Cardiac fibroblast (primary cell): ENCODE measurements around the gene BRAT1.

Experiments
- DNase-seq, 2 donors: peaks; one replicate each; pipeline versions ENCODE4 v3.0.0 to v3.0.0-alpha.2; 2010; ENCODE audit warnings: low read depth in 2 of 2
- H3K4me3 ChIP-seq, 2 donors: replicated peaks in 1 of 2; 1 replicate in 1 of 2; 2 replicates in 1 of 2; pipeline ENCODE4 v1.5.1; 2011; ENCODE audit warnings: low read depth in 2 of 2, low read length in 2 of 2, mild to moderate bottlenecking in 2 of 2, moderate library complexity in 1 of 2
- CTCF ChIP-seq: IDR thresholded peaks from one replicate; pipeline ENCODE4 v1.5.1; 2011; ENCODE audit warnings: low read depth, mild to moderate bottlenecking, low read length, inconsistent platforms

The BRAT1 gene

GRCh38 chr7:2575046-2575732 lies 19.9 kb upstream of the BRAT1 start:
- no peak for DNase-seq
- no peak overlapping the region for H3K4me3 ChIP-seq
- TF ChIP-seq CTCF: no peak

- H3K4me3 ChIP-seq: no peak overlapping the region
- TF ChIP-seq CTCF: no peak
- no peak for DNase-seq
Observed at GRCh38 chr7:2573761-2574160, 18.4 kb upstream of the BRAT1 start.

GRCh38 chr7:2572101-2572842 lies 16.9 kb upstream of the BRAT1 start:
- no peak for TF ChIP-seq CTCF
- peak; percentile 43 to 56 for DNase-seq
- H3K4me3 ChIP-seq: no peak overlapping the region

- TF ChIP-seq CTCF: no peak
- no peak overlapping the region for H3K4me3 ChIP-seq
- DNase-seq: no peak
Observed at GRCh38 chr7:2571409-2571808, 16.1 kb upstream of the BRAT1 start.

GRCh38 chr7:2570021-2570420 lies 14.7 kb upstream of the BRAT1 start:
- no peak overlapping the region for H3K4me3 ChIP-seq
- TF ChIP-seq CTCF: no peak

GRCh38 chr7:2569421-2569820 lies 14.1 kb upstream of the BRAT1 start:
- no peak for DNase-seq
- no peak overlapping the region for H3K4me3 ChIP-seq
- TF ChIP-seq CTCF: no peak

More at GRCh38 chr7:2570021-2570420, 14.7 kb upstream of the BRAT1 start:
- DNase-seq: no peak
